Rectal smooth muscle tissue (tissue), 1 donor: ENCODE data around the gene ALDH1A1.

Experiments used
- H3K27ac ChIP-seq: one replicate; pipeline ENCODE4 v1.7.0; 2013; ENCODE audit warnings: low read depth, low read length, inconsistent platforms
- H3K27me3 ChIP-seq: one replicate; pipeline ENCODE4 v1.7.0; 2013; ENCODE audit warnings: low read length; ENCODE audit not compliant: control insufficient read depth, insufficient read depth
- H3K36me3 ChIP-seq: one replicate; pipeline ENCODE4 v1.7.0; 2013; ENCODE audit warnings: low read length; ENCODE audit not compliant: control insufficient read depth, insufficient read depth
- H3K4me1 ChIP-seq: one replicate; pipeline ENCODE4 v1.7.0; 2013; ENCODE audit warnings: low read length; ENCODE audit not compliant: control insufficient read depth, insufficient read depth
- H3K4me3 ChIP-seq: one replicate; pipeline ENCODE4 v1.7.0; 2013; ENCODE audit warnings: low read length
- H3K9ac ChIP-seq: one replicate; pipeline ENCODE4 v1.7.0; 2013; ENCODE audit warnings: low read length

ALDH1A1 gene

GRCh38 chr9:72932619-72933018, 20.2 kb downstream of the ALDH1A1 start:
- peaks cover 12% of the 10 kb centered on the region for H3K4me1 ChIP-seq

GRCh38 chr9:72931897-72932296, 21.0 kb downstream of the ALDH1A1 start:
- H3K9ac ChIP-seq = no peak overlapping the region
- no peaks in the 10 kb centered on the region for H3K27me3 ChIP-seq
- H3K4me1 ChIP-seq = peaks cover 8% of the 10 kb centered on the region
- peak overlapping the region; percentile 71 for H3K27ac ChIP-seq
- peaks cover 5% of the 10 kb centered on the region for H3K36me3 ChIP-seq
- no peak overlapping the region for H3K4me3 ChIP-seq

More at GRCh38 chr9:72932619-72933018, 20.2 kb downstream of the ALDH1A1 start:
- Histone ChIP-seq H3K27me3 (no peaks in the 10 kb centered on the region), H3K9ac (no peak overlapping the region), H3K36me3 (peaks cover 5% of the 10 kb centered on the region), H3K4me3 (no peak overlapping the region), H3K27ac (peak overlapping the region; percentile 71)

GRCh38 chr9:72931437-72931836, 21.4 kb downstream of the ALDH1A1 start:
- no peaks in the 10 kb centered on the region for H3K27me3 ChIP-seq
- H3K4me1 ChIP-seq = peaks cover 8% of the 10 kb centered on the region
- peaks cover 5% of the 10 kb centered on the region for H3K36me3 ChIP-seq
- no peak overlapping the region for H3K9ac ChIP-seq
- no peak overlapping the region for H3K27ac ChIP-seq
- no peak overlapping the region for H3K4me3 ChIP-seq

GRCh38 chr9:72930828-72931227, 22.0 kb downstream of the ALDH1A1 start:
- H3K27ac ChIP-seq = no peak overlapping the region
- H3K36me3 ChIP-seq = peaks cover 5% of the 10 kb centered on the region
- no peak overlapping the region for H3K4me3 ChIP-seq
- H3K9ac ChIP-seq = no peak overlapping the region
- H3K4me1 ChIP-seq = peaks cover 8% of the 10 kb centered on the region
- H3K27me3 ChIP-seq = no peaks in the 10 kb centered on the region

- Histone ChIP-seq H3K4me3 (no peak overlapping the region), H3K36me3 (peaks cover 5% of the 10 kb centered on the region), H3K27me3 (no peaks in the 10 kb centered on the region), H3K9ac (no peak overlapping the region), H3K4me1 (peaks cover 11% of the 10 kb centered on the region), H3K27ac (no peak overlapping the region)
These were observed 23.3 kb downstream of the ALDH1A1 start for GRCh38 chr9:72929542-72929941.

- Histone ChIP-seq H3K27me3 (no peaks in the 10 kb centered on the region), H3K4me3 (no peak overlapping the region), H3K36me3 (peaks cover 5% of the 10 kb centered on the region), H3K4me1 (peaks cover 9% of the 10 kb centered on the region), H3K27ac (peak overlapping the region; percentile 11), H3K9ac (no peak overlapping the region)
These were observed 24.8 kb downstream of the ALDH1A1 start for GRCh38 chr9:72928042-72928507.

GRCh38 chr9:72926506-72926905, 26.3 kb downstream of the ALDH1A1 start:
- H3K27ac ChIP-seq = no peak overlapping the region
- no peaks in the 10 kb centered on the region for H3K27me3 ChIP-seq
- peaks cover 5% of the 10 kb centered on the region for H3K36me3 ChIP-seq
- H3K4me1 ChIP-seq = peaks cover 2% of the 10 kb centered on the region
- no peak overlapping the region for H3K4me3 ChIP-seq
- H3K9ac ChIP-seq = no peak overlapping the region

- Histone ChIP-seq H3K9ac (no peak overlapping the region), H3K27me3 (no peaks in the 10 kb centered on the region), H3K4me1 (peaks cover 2% of the 10 kb centered on the region), H3K27ac (no peak overlapping the region), H3K36me3 (peaks cover 5% of the 10 kb centered on the region), H3K4me3 (no peak overlapping the region)
These were observed 27.0 kb downstream of the ALDH1A1 start for GRCh38 chr9:72925891-72926290.

GRCh38 chr9:72925126-72925789, 27.6 kb downstream of the ALDH1A1 start:
- Histone ChIP-seq H3K27ac (no peak overlapping the region), H3K4me3 (no peak overlapping the region), H3K9ac (no peak overlapping the region), H3K4me1 (peaks cover 2% of the 10 kb centered on the region), H3K27me3 (no peaks in the 10 kb centered on the region), H3K36me3 (peaks cover 5% of the 10 kb centered on the region)

- Histone ChIP-seq H3K4me3 (no peak overlapping the region), H3K4me1 (peaks cover 2% of the 10 kb centered on the region), H3K27ac (no peak overlapping the region), H3K36me3 (peaks cover 1% of the 10 kb centered on the region), H3K27me3 (no peaks in the 10 kb centered on the region), H3K9ac (no peak overlapping the region)
These were observed 28.6 kb downstream of the ALDH1A1 start for GRCh38 chr9:72924154-72924790.

GRCh38 chr9:72923077-72923476, 29.8 kb downstream of the ALDH1A1 start:
- H3K27ac ChIP-seq = no peak overlapping the region
- H3K9ac ChIP-seq = no peak overlapping the region
- H3K4me3 ChIP-seq = no peak overlapping the region
- no peaks in the 10 kb centered on the region for H3K36me3 ChIP-seq
- peaks cover 6% of the 10 kb centered on the region for H3K4me1 ChIP-seq
- H3K27me3 ChIP-seq = no peaks in the 10 kb centered on the region

GRCh38 chr9:72921888-72922654, 30.8 kb downstream of the ALDH1A1 start:
- Histone ChIP-seq H3K9ac (no peak overlapping the region), H3K27ac (no peak overlapping the region), H3K36me3 (no peaks in the 10 kb centered on the region), H3K4me3 (no peak overlapping the region), H3K27me3 (no peaks in the 10 kb centered on the region), H3K4me1 (peaks cover 6% of the 10 kb centered on the region)
